ENCODE data around the gene UCN2.

UCN2 gene

DNA sequence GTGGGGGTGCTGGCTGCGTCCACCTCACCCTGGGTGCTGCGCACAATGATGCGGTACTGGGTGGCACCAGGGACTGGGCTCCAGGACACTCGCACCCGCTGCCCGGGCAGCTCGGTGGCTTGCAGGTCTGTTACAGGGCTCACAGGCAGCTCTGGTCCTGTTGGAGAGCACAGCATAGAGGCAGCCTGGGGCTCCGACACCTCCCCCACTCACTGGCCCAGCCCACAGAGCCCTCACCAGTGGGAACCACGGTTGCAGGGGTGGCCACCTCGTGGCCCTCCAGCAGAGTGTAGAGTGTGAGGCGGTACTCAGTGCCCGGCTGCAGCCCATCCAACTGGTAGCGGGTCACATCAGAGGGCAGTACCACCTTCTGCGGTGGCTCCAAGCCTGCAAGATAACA is 27.9 kb upstream of the UCN2 start:
- no peak for DNase-seq (ENCODE audit: low read depth in 2 of 2)

- no peak for DNase-seq (ENCODE audit: low read depth in 2 of 2)
Measured at GRCh38 chr3:48588230-48588629, 24.6 kb upstream of the UCN2 start.

DNA sequence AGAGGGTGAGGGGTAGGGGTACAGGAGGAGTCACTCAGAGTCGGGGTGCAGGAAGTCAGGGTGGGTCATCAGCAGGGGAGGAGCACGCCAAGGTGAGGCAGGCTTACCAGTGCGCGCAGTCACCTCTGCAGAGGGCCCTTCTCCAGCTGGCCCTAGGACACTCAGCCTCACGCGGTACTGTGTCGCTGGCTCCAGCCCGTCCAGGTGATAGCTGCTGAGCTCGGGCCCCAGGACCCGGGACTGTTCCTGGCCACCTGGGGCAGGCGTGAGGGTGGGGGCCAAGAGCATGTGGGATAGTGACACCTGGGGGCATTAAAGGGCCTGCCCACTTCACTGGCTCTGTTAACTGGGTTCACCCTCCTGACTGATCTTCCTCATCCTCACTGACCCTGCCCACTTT is 24.1 kb upstream of the UCN2 start:
- DNase-seq (ENCODE audit: low read depth in 2 of 2): no peak

DNA sequence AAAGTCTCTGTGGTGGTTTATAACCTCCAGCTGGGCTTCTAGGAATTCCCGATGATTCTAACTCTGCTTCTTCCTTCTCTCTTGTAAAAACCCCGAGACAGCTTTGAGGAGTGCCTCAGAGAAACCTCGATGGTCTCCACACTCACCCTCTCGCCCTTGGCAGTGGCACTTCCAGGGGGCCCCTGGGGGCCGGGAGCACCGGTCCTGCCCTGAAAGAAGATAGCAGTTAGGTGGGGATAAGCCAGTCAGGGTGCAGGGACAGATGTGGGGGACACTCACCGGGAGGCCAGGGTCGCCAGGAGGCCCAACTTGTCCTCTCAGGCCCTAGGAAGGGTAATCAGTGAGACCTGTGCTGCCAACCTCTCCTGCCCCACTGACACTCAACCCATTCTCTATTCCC is 21.8 kb upstream of the UCN2 start:
- DNase-seq (ENCODE audit: low read depth in 2 of 2): no peak

GRCh38 chr3:48584836-48585235 is 21.3 kb upstream of the UCN2 start:
- no peak for DNase-seq (ENCODE audit: low read depth in 2 of 2)

DNA sequence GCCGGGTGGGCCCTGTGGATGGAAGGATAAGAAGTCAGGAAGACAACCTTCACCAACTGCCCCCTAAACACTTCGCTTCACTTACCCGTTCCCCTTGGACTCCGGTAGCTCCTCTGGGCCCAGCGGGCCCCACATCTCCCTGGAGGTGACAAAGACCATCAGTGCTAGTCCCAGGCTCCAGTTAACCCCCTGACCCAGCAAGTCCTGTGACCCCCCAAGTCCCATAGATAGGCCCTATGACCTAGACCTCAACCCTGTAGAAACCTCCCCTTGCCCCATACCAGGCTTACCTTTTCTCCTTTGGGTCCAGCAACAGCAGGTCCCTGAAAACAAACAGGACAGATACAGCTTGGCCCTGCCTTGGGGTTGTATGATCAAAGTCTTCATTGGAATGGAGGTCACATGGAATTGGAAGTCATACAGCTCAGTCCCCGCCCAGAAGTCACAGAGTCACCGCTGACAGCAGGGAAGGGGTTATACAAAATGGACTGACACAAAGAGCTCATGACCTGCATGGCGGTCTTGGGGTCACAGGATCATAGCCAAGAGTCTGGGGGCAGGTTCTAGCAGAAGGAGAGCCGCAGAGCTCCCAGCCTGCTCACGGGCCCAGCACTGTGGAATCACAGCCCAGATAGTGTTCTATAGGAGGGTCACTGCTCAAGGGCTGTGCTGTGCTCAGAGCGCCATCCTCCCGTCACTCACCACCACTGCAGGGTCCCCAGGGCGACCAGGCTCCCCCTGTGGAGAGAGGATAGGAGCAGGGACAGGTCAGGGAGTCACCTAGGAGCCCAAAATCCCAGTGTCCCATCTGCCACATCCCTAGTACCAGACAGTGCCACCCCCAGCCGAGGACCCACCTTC is 18.3 kb upstream of the UCN2 start:
- DNase-seq (ENCODE audit: low read depth in 2 of 2): no peak

DNA sequence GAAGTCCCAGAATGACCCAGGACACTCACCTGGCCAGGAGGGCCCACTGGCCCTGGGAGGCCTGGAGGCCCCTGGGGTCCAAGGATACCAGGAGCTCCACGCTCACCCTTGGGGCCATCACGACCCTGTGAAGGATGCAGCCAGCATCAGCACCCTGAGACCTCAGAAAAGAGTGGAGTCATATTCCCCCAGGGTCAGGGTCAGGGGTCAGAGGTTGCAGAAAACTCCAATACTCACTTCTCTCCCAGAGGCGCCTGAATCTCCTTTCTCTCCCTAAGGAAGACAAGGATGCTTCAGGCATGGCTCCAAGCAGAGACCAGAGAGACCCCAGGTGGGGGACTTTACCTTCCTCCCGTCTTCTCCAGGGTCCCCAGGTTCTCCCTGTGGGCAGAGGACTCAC is 13.1 kb upstream of the UCN2 start:
- no peak for DNase-seq (ENCODE audit: low read depth in 2 of 2)

DNA sequence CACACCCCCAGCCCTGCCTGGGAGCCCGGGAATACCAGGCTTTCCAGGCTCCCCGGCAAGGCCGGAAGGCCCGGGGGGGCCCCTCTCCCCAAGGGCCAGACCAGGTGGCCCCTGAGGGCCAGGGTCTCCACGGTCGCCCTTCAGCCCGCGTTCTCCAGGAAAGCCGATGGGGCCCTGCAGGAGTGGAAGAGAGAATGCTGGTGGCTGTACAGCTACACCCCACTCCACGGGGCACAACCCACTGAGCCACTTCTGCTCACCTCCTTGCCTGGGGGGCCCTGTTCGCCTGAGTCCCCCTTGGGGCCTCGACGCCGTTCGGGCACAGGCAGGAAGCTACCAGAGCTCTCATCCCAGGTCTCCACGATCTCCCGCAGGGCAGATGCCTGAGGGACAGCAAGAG is 11.8 kb upstream of the UCN2 start:
- no peak for DNase-seq (ENCODE audit: low read depth in 2 of 2)

DNA sequence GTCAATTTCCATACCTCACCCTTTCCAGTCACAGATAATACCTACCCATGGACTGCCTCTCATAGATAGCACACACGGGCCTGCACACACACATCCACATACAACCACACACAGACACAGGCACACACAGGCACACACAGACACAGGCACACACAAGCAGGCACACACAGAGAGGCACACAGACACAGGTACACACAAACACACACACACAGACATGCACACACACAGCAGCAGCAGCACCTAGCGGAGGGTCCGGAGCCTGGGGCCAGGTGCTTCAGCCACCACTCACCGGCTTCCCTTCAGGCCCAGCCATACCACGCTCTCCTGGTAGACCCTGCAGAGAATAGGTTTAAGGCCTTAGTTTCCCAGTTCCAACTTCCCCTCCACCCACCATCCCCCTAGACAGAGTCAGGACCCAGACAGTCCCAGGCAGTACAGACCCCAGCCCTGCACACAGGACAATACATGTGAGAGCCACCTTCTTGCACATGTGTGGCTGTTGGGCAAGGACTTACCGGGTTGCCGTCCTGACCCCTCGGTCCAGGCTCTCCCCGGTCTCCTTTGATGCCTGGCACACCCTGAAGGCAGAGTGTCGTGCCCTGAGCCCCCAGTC is 10.5 kb upstream of the UCN2 start:
- no peak for DNase-seq (ENCODE audit: low read depth in 2 of 2)

DNA sequence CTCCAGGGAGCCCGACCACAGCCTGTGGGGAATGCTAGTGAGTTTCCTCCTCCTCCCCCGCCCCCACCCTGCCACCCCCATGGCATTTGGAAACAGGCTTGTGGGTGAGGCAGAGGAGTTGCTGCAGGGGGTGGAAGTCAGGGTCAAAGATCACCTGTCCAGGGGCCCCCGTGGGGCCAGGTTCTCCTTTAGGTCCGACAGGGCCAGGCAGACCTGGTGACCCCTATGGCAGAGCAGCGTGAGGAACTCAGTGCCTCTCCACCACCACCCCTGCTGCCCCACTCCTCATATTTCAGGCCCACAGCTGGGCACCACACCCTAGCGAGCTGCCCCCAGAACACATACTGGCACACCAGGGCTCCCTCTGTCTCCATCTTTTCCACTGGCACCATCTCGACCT is 8.9 kb upstream of the UCN2 start:
- no peak for DNase-seq (ENCODE audit: low read depth in 2 of 2)

DNA sequence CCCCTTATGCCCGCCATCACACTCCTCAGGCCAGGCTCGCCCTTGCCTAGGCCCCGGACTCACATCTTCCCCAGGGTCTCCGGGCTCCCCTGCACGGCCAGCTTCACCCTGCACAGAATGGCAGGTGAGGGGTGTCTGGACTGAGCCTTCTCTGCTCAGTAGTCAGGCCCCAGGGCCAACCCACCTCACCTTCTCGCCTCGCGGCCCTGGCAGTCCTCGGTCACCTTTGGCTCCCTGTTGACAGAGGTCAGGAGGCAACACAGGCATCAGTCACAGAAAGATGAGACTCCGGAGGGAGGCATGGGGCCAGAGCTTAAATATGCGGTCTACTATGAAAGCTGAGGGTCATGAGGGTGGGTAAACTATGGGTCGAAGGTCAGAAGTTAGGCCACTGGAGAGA is 8.4 kb upstream of the UCN2 start:
- DNase-seq (ENCODE audit: low read depth in 2 of 2): no peak

DNA sequence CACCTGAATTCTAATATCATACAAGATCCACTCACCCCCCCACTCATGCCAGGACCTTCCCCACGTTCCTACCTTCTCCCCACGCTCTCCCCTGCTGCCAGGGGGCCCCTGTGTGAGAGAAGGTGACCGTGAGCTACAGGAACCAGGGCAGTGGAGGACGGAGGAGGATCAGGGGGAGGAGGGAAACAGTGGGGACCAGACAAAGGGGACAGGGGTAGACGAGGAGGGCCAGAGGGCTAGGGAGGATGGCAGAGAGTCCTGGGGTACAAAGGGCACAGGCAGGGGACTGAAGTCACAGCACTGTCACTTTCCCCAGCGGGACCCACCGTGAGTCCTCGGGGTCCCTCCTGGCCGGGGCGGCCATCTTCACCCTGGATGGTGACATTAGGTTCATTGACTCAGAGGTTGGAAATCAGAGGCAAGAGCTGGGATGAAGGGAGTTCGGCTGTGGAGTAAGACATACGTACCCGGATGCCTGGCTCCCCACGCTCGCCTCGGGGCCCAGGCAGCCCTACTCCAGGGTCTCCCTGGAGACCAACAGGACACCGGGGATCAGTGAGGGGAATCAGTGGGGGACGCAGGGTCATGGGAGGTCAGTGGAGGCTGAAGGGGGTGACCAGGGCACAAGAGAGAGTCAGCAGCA is 6.3 kb upstream of the UCN2 start:
- no peak for DNase-seq (ENCODE audit: low read depth in 2 of 2)

- DNase-seq (ENCODE audit: low read depth in 2 of 2): no peak
Measured at GRCh38 chr3:48569400-48569799, 5.8 kb upstream of the UCN2 start.

DNA sequence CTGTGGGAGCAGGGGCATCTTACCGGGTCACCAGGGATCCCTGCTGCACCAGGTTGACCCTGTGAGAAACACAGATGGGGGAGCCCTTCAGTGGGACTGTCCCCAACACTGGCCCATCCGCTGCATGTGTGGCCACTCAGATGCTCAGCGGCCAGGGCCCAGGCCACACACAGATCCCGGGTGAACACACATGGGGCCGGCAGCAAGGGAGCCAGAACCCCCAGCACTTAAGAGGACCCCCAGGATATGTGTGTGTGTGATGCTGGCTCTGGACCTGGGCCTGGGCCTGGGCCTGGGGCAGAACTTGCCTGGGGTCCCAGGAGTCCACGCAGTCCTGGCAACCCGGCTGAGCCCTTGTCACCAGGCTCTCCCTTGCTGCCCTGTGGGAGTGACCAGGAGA is 4.9 kb upstream of the UCN2 start:
- no peak for DNase-seq (ENCODE audit: low read depth in 2 of 2)

- DNase-seq (ENCODE audit: low read depth in 2 of 2): no peak
Measured at GRCh38 chr3:48567500-48567899, 3.9 kb upstream of the UCN2 start.

GRCh38 chr3:48567090-48567489 is 3.5 kb upstream of the UCN2 start:
- DNase-seq (ENCODE audit: low read depth in 2 of 2): no peak

DNA sequence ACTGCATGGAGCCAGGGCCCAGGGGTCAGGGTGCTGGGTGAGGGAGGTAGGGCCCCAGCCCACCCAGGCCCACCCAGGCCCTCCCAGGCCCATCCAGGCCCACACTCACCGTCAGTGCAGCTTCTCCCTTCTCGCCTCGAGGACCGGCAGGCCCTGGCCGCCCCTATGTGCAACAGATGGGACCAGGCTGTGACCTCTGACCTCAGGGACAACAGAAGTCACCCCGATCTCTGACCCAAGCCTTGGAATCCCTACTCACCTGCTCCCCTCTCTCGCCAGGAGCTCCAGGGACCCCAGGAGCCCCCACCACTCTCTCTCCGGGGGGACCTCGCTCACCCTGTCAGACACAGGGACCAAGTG is 2.8 kb upstream of the UCN2 start:
- DNase-seq (ENCODE audit: low read depth in 2 of 2): no peak

DNA sequence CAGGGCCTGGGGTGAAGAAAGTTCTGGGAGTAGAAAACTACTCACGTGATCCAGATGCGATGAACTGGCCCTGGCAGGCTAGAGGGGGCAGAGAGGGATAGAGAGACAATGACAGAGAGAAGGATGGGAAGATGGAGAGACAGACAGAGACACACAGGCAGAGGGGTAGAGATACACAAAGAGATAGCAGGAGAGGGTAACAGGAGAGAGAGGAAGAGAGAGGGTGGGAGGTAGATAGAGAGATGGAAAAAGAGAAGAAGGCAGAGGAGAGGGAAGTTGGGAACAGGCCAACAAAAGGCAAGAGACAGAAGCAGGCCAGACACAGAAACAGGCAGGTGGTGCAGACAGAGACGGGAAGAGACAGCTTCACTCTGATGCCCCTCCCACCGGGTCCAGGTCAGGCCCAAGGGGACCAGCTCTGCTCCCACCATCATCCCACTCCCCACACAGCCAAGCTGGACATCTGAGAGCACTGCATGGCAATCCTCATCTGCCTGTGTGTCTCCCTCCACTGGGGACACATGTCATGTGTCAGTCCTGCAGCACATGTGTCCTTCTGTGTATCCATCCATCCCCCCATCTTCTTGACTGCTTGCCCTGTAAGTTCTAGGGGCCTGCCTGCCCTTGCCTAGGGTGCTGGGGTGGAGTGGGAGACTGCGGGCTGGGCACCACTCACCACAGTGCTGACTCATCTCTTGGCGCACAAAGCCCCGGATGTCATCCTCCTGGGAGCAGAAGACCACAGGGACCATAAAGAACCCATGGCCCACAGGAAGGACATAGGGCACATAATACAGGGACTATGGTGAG is 2.2 kb upstream of the UCN2 start:
- no peak for DNase-seq (ENCODE audit: low read depth in 2 of 2)

- DNase-seq (ENCODE audit: low read depth in 2 of 2): no peak
Measured at GRCh38 chr3:48565186-48565585, 1.6 kb upstream of the UCN2 start.

GRCh38 chr3:48564667-48565066 is 1.1 kb upstream of the UCN2 start:
- no peak for DNase-seq (ENCODE audit: low read depth in 2 of 2)

DNA sequence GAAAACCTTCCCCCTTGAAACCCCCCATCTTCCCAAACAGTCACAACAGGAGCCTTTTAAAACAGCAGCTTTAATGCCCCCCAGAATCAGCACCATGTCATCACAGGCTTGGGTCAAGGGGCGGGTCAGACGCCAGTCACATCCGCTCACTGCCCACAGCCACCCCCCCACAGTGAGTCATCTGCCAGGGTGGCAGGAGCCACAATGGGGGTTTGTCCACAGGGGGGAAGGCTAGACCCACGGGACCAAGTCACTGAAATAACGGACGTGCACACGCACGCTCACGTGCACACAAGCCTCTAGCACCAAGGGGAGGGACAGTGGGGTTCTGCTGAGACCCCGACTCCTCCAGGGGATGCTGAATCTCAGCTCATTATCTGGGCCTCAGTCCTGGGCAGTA is 441 bp upstream of the UCN2 start:
- DNase-seq (ENCODE audit: low read depth in 2 of 2): no peak

DNA sequence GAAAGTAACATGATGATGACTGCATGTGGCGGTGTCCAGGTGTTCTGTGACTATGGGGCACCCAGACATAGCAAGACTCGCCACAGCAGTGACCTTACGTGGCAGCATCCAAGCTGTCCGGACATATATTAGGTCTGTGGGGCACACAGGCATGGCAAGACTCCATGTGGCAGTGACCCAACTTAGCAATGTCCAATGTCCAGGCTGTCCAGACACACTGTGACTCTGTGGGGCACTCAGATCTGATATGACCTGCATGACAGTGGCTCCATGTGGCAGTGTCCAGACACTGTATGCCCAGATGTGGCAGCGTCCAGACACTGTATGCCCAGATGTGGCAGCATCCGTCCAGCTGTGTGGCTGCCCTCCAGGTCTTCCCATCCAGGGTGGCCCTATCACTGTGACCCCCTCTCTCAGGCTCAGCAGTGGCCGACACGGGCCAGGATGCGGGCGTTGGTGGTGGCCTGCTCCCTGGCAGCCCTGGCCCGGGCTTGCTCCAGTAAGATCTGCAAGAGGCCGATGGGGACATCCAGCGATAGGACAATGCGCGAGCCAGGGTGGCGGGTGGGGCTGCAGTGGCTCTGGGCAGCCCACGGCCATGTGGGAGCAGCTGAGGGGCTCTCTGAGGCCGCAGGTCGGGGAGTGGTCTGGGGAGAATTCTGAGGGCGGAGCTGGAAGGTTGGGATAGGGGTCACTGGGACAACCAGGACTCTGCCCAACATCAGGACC is 1.1 kb downstream of the UCN2 start:
- DNase-seq (ENCODE audit: low read depth in 2 of 2): no peak
